AG10803 (cell line): ENCODE data around the gene WNT11.

ENCODE experiments used
- DNase-seq: peaks from one replicate; pipeline ENCODE4 v3.0.0; 2010; ENCODE audit warnings: low read depth
- H3K4me3 ChIP-seq: 2 replicates; pipeline ENCODE4 v1.5.1; 2011; ENCODE audit warnings: mild to moderate bottlenecking, low read length, control low read depth
- TF ChIP-seq, protein P1 (sequence below): conservative IDR thresholded peaks from 2 replicates; pipeline ENCODE4 v1.5.1; 2011; ENCODE audit warnings: mild to moderate bottlenecking, low read length, control low read depth, inconsistent platforms

Gene WNT11

DNA sequence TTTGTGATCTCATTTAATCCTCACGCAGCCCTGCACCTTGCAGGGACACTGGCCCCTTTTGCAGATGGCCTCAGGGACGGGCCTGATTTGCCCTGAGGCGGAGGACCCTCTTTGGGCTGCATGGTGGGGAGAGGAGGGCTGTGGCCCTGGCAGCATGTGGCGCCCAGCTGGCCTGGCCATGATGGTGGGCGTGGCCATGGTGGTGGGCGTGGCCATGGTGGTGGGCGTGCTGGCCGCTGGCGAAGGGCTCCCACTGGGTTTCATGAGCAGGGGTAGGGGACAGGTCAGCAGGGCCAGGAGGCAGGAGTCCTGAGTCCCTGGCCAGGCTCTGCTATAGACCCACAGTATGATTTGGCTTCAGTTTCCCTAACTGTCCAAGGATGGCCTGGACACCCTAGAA lies 13.1 kb downstream of the WNT11 start:
- TF ChIP-seq, protein P1, sequence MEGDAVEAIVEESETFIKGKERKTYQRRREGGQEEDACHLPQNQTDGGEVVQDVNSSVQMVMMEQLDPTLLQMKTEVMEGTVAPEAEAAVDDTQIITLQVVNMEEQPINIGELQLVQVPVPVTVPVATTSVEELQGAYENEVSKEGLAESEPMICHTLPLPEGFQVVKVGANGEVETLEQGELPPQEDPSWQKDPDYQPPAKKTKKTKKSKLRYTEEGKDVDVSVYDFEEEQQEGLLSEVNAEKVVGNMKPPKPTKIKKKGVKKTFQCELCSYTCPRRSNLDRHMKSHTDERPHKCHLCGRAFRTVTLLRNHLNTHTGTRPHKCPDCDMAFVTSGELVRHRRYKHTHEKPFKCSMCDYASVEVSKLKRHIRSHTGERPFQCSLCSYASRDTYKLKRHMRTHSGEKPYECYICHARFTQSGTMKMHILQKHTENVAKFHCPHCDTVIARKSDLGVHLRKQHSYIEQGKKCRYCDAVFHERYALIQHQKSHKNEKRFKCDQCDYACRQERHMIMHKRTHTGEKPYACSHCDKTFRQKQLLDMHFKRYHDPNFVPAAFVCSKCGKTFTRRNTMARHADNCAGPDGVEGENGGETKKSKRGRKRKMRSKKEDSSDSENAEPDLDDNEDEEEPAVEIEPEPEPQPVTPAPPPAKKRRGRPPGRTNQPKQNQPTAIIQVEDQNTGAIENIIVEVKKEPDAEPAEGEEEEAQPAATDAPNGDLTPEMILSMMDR = no peak
- no peak overlapping the region for H3K4me3 ChIP-seq
- DNase-seq = no peak

DNA sequence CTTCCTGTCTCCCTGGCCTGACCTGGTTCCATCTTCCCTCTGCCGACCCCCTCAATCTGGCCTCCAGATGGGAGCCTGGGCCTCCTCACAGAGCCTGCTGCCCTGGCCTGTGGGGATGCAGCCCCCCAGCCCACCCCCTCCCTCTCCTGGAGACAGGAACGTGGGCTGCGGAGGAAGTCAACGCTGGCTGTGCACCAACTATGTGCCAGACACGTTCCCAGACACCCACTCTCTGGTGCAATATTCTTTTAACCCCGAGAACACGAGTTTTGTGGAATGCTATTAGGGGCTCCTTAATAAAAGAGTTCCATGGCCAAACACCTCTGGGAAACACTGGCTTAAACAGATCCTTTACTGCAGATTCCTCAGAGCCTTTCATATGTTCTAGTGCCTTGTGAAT lies 15.9 kb downstream of the WNT11 start:
- TF ChIP-seq, protein P1 = no peak
- no peak overlapping the region for H3K4me3 ChIP-seq
- peak; percentile 62 for DNase-seq

DNA sequence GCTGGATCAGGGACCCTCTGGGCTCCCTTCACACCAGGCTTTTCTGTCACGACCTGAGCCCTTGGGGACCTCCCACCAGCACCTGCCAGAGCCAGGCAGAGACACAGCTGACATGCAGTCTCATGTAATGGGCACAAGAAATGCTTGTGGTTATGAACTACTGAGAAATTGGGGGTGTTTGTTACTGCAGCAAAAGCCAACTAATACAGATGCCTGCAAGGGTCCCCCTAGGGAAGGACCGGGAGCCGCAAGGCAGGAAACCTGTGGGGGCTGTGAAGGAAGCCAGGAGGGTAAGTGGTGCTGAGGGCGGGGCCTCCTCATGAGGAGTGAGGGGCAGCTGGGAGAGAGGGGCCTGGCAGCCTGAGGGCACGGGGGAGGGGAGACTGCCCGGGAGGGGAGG lies 16.6 kb downstream of the WNT11 start:
- DNase-seq = no peak
- H3K4me3 ChIP-seq = no peak overlapping the region
- TF ChIP-seq, protein P1 = no peak

- no peak overlapping the region for H3K4me3 ChIP-seq
- no peak for DNase-seq
- TF ChIP-seq, protein P1 = no peak
Observed at GRCh38 chr11:76188873-76189272, 17.4 kb downstream of the WNT11 start.

GRCh38 chr11:76186776-76187279 lies 19.5 kb downstream of the WNT11 start:
- no peak overlapping the region for H3K4me3 ChIP-seq
- DNase-seq = no peak
- TF ChIP-seq, protein P1 = no peak

DNA sequence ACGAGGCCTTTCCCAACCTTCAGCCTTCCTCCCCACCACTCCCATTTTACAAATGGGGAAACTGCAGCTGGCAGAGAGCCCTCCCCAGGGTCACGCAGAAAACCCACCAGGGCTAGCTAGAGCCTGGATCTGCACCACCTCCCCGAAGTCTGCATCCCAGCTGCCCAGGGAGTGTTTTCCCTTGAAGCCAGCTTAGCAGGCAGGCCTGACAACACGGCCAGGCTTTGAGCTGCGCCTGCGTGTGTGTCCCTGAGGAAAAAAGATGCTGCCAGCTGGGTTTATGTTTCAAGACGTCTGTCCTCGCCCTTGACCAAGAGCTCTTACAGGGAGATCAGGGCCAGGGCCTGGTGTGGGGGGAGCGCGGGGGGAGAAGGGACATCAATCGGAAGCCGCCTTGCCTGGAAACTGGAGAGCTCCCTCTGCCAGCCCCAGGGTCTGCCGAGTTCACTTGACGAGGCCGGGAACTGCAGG lies 20.3 kb downstream of the WNT11 start:
- no peak overlapping the region for H3K4me3 ChIP-seq
- TF ChIP-seq, protein P1 = no peak
- DNase-seq = peak; percentile 31

DNA sequence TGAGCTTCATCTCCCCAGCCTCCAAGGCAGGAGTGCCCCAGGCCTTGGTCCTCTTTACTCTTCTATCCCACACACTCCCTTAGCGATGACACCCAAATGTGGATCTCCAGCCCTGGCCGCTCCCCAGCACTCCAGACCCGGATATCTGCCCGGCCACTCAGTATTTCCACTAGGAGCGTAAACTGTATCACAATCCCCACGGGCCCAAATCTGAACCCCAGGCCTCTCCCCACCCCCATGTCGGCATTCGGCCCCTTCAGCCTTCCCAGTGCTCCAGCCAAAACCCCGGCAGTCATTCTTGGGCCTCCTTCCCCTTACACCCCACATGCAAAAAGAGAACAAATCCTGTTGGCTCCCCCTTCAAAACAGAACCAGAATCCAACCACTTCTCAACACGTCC lies 20.8 kb downstream of the WNT11 start:
- no peak overlapping the region for H3K4me3 ChIP-seq
- TF ChIP-seq, protein P1 = no peak
- DNase-seq = no peak
